ENCODE data around the gene JUNB. TPM values are rescaled to one million over a fixed set of nuclear protein-coding genes. Genes with fewer than 3 reads are reported as not detected.

Gene JUNB
- total RNA-seq, 3 donors from 2014 or later = 170 to 191 (median 191) TPM

DNA sequence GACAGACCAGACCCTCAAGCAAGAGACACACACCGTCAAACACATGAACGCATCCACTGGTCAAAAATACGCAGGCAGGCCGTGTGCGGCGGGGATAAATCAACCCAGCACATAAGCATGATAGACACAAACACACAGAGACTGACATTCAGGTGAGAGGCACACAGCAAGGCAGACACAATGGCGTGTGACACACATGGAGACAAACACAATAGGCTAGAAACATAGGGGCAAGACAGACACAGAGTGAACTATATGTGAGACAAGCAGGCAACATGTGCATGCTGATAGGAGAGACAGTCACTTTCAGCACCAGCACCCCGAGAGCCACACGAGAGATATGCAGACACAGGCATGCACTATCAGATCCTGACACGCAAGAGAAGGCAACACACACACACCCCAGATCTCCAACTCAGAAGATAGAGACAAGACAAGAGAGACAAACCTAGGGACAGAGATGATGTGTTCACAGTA, 6.9 kb upstream of the JUNB start:
- ATAC-seq = no peak
- Histone ChIP-seq H3K36me3 (ENCODE audit: low read depth) (no peaks in the 10 kb centered on the region), H3K4me1 (ENCODE audit: low read depth) (peaks cover 62% of the 10 kb centered on the region), H3K4me3 (no peak overlapping the region), H3K9me3 (no peaks in the 10 kb centered on the region)
- TF ChIP-seq, protein P1, sequence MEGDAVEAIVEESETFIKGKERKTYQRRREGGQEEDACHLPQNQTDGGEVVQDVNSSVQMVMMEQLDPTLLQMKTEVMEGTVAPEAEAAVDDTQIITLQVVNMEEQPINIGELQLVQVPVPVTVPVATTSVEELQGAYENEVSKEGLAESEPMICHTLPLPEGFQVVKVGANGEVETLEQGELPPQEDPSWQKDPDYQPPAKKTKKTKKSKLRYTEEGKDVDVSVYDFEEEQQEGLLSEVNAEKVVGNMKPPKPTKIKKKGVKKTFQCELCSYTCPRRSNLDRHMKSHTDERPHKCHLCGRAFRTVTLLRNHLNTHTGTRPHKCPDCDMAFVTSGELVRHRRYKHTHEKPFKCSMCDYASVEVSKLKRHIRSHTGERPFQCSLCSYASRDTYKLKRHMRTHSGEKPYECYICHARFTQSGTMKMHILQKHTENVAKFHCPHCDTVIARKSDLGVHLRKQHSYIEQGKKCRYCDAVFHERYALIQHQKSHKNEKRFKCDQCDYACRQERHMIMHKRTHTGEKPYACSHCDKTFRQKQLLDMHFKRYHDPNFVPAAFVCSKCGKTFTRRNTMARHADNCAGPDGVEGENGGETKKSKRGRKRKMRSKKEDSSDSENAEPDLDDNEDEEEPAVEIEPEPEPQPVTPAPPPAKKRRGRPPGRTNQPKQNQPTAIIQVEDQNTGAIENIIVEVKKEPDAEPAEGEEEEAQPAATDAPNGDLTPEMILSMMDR (IDR thresholded peaks at IDR 0.05) = no peak
- DNase-seq = peak in 1 of 3 donors; percentile 29
- intact Hi-C loops (cut with DNase I, micrococcal nuclease) = no loop called here

DNA sequence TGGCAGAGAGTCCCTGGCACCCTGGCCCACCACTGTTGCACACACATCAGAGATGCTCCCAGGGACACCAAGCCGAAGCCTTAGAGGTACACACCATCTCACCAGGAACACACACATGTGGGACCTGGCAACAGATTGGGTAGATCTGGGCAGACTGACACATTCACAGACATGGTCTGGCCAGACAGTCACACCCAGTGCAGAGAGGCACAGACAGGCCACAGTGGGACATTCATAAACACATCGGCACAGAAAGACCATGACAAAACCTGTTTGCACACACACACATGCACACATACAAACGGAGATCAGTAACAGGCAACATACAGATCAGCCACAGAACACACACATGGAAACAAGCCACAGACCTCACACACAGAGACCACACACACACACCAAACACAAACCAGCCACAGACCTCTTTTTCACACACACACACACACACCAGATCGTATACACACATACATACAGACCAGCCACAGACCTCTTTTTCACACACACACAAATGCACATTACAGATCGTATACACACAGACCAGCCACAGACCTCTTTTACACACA, 6.3 kb upstream of the JUNB start:
- H3K36me3 ChIP-seq (ENCODE audit: low read depth) = no peaks in the 10 kb centered on the region
- peaks cover 62% of the 10 kb centered on the region for H3K4me1 ChIP-seq (ENCODE audit: low read depth)
- intact Hi-C loops (cut with DNase I, micrococcal nuclease) = no loop called here
- H3K9me3 ChIP-seq = no peaks in the 10 kb centered on the region
- H3K4me3 ChIP-seq = no peak overlapping the region
- no peak for ATAC-seq
- TF ChIP-seq, protein P1 (IDR thresholded peaks at IDR 0.05) = no peak
- DNase-seq = peak in 1 of 3 donors; percentile 46

DNA sequence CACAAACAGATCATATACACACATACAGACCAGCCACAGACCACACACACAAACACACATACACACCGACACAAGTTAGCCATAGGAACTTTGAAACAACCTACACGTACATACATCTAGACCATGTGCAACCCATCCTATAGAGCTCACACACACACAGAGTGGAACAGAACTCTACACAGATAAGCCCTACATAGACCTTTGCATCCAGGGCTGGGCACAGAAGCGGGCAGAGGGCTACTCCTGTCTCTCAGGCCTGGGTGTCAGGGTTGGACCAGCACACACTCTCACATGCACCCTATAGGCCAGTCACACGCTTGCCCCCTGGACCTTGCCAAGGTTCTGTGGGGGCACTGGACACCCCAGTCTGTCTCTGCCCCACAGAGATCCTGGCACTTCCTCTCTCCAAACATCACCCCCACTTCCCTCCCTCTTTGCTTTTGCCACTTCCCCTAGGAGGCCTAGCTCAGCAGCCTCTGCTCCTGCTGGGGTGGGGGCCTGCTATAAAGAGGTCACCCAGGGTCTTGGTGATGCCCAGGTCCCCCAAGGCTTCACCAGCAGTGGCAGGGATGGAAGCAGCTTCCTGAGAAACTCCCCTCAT, 5.8 kb upstream of the JUNB start:
- peak in 2 of 3 donors; percentile 46 to 65 for DNase-seq
- Histone ChIP-seq H3K4me1 (ENCODE audit: low read depth) (peaks cover 65% of the 10 kb centered on the region), H3K9me3 (no peaks in the 10 kb centered on the region), H3K36me3 (ENCODE audit: low read depth) (no peaks in the 10 kb centered on the region), H3K4me3 (no peak overlapping the region)
- intact Hi-C loops (cut with DNase I, micrococcal nuclease) = no loop called here
- TF ChIP-seq, protein P1 (IDR thresholded peaks at IDR 0.05) = no peak
- ATAC-seq = no peak

DNA sequence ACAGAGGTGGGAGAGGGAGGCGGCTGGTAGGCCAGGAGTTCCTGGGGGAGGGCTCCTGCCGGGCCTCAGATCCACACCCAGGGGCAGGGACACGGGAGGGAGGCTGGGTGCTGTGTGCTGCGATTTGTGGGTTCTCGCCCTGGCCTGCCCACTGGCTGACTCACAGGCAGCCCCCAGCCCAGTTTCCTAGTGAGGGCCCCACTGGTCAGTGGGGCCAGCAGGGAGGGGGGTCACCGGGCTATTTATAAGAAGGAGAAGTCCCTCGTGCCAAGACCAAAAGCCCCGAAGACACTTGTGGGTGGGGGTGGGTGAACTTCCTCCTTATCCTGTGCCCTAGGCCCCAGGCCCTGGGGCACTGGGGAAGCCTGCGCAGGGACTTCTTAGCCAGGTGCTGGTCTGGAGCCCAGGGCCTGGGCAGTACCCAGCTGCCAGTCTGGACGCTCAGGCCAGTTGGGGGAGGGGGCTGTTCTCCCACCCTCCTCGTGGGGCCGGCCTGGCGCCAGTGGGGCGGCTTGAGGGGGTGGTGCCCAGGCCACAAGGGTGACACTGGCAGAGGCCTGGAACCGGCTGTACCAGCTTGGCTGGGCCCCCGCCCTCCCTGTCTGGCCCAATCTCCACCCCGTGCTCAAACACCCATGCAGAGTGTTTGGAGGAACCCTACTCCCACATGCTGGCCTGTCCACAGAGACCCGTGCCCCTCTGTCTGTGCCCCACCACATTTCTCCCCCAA, 5.0 kb upstream of the JUNB start:
- DNase-seq (peak; percentile 87 to 89 (median 89)), ATAC-seq (peak; percentile 11)
- intact Hi-C loops (cut with DNase I, micrococcal nuclease) = no loop called here
- Histone ChIP-seq H3K4me1 (ENCODE audit: low read depth) (peaks cover 68% of the 10 kb centered on the region), H3K4me3 (no peak overlapping the region), H3K36me3 (ENCODE audit: low read depth) (no peaks in the 10 kb centered on the region), H3K9me3 (no peaks in the 10 kb centered on the region)
- TF ChIP-seq, protein P1 (IDR thresholded peaks at IDR 0.05) = no peak

DNA sequence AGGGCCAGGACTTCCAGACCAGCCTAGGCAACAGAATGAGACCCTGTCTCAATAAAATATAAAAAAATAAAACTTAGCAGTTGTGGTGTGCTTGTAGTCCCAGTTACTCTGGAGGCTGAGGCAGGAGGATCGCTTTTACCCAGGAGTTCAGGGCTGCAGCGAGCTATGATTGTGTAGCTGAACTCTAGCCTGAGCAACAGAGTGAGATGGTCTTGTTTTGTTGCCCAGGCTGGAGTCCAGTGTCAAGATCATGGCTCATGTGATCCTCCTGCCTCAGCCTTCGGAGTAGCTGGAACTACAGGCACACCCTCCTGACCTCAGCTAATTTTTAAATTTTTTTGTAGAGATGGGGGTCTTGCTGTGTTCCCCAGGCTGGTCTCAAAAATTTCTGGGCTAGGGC, 4.3 kb upstream of the JUNB start:
- TF ChIP-seq, protein P1 (IDR thresholded peaks at IDR 0.05) = no peak
- intact Hi-C loops (cut with DNase I, micrococcal nuclease) = no loop called here
- no peaks in the 10 kb centered on the region for H3K36me3 ChIP-seq (ENCODE audit: low read depth)
- peaks cover 66% of the 10 kb centered on the region for H3K4me1 ChIP-seq (ENCODE audit: low read depth)
- no peaks in the 10 kb centered on the region for H3K9me3 ChIP-seq
- no peak overlapping the region for H3K4me3 ChIP-seq
- peak in 1 of 3 donors; percentile 32 for DNase-seq
- ATAC-seq = no peak
